Osteocyte (in vitro differentiated cells): ENCODE data around the gene BCAR1. TPM values are rescaled to one million over a fixed set of nuclear protein-coding genes. Genes with fewer than 3 reads are reported as not detected.
A peak's percentile ranks its signal among the peaks of the same experiment; 100 is the strongest.
"Not testable (repeated sequence)": the region's sequence is repeated elsewhere in the genome, so short reads cannot be mapped to it uniquely, and the experiment has no call there.

Experiments used
- DNase-seq: peaks from one replicate; pipeline ENCODE4 v3.0.0; 2021; ENCODE audit warnings: mixed read lengths; ENCODE audit not compliant: unreplicated experiment; ENCODE audit errors: extremely low spot score
- H3K27ac Mint-ChIP-seq: one replicate; pipeline ENCODE4 v1.8.0; 2021; ENCODE audit warnings: mild to moderate bottlenecking, mixed read lengths; ENCODE audit not compliant: unreplicated experiment
- H3K27me3 Mint-ChIP-seq: one replicate; pipeline ENCODE4 v1.8.0; 2021; ENCODE audit warnings: mixed read lengths; ENCODE audit not compliant: unreplicated experiment
- H3K36me3 Mint-ChIP-seq: one replicate; pipeline ENCODE4 v1.8.0; 2021; ENCODE audit warnings: mixed read lengths; ENCODE audit not compliant: unreplicated experiment
- H3K4me1 Mint-ChIP-seq: one replicate; pipeline ENCODE4 v1.8.0; 2021; ENCODE audit warnings: mixed read lengths; ENCODE audit not compliant: unreplicated experiment
- H3K4me3 Mint-ChIP-seq: one replicate; pipeline ENCODE4 v1.8.0; 2021; ENCODE audit warnings: mild to moderate bottlenecking, moderate library complexity, mixed read lengths; ENCODE audit not compliant: unreplicated experiment
- H3K9me3 Mint-ChIP-seq: one replicate; pipeline ENCODE4 v1.8.0; 2021; ENCODE audit warnings: mixed read lengths; ENCODE audit not compliant: unreplicated experiment
- total RNA-seq: library from RNA; stranded (reverse); gene quantifications from 2 replicates; pipeline ENCODE4 v1.2.1, GENCODE V29; 2021
- TF ChIP-seq, protein P1 (sequence below): fragments of 200-600 bp; sonication (generic); IDR thresholded peaks from 2 replicates; pipeline ENCODE4 v1.5.0; 2021; ENCODE audit warnings: antibody characterized with exemption, mild to moderate bottlenecking, moderate library complexity

The BCAR1 gene
- total RNA-seq, 1 donor from 2014 or later: 138 TPM

DNA sequence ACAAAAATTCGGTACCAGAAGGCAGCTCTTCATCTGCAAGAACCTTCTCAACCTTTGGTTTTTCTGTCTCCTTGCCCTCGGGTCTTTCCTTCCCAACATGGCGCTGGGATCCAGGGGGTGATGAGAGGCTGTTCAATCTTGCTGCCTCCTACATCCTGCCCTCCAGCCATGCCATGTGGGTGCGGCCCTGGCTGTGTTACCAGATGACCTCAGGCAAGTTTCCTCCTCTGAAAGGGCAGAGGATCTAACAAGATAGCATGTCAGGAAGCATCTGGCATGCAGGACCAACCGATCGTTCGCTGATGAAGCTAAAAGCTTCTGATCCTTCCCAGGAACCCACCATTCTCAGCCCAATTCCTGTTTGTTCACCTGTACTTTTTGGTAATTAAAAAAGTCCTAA is 36.8 kb upstream of the BCAR1 start:
- Mint-ChIP-seq H3K36me3 (peaks cover 32% of the 10 kb centered on the region), H3K4me1 (peaks cover 21% of the 10 kb centered on the region), H3K27me3 (no peaks in the 10 kb centered on the region), H3K27ac (peak overlapping the region; percentile 65), H3K4me3 (no peak overlapping the region), H3K9me3 (no peaks in the 10 kb centered on the region)
- TF ChIP-seq, protein P1, sequence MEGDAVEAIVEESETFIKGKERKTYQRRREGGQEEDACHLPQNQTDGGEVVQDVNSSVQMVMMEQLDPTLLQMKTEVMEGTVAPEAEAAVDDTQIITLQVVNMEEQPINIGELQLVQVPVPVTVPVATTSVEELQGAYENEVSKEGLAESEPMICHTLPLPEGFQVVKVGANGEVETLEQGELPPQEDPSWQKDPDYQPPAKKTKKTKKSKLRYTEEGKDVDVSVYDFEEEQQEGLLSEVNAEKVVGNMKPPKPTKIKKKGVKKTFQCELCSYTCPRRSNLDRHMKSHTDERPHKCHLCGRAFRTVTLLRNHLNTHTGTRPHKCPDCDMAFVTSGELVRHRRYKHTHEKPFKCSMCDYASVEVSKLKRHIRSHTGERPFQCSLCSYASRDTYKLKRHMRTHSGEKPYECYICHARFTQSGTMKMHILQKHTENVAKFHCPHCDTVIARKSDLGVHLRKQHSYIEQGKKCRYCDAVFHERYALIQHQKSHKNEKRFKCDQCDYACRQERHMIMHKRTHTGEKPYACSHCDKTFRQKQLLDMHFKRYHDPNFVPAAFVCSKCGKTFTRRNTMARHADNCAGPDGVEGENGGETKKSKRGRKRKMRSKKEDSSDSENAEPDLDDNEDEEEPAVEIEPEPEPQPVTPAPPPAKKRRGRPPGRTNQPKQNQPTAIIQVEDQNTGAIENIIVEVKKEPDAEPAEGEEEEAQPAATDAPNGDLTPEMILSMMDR: no peak
- no peak for DNase-seq

DNA sequence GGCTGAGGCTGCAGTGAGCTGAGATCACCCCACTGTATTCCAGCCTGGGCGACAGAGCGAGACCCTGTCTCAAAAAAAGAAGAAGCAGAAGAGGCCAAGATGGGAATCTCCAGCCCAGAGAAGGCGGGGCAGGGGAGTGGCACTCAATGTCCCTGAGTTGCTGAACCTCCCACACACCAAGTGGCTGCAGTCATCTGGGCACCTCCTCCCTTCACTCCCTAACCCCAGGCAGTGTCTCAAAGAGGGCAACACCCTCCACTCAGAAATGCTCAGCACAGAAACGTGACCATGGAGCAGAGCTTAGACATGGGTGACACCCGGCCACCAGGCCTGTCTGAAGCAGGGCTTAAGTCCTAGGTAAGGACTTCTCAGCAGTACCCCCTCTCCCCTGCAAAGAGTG is 36.3 kb upstream of the BCAR1 start:
- H3K27ac Mint-ChIP-seq: no peak overlapping the region
- peaks cover 21% of the 10 kb centered on the region for H3K4me1 Mint-ChIP-seq
- H3K27me3 Mint-ChIP-seq: no peaks in the 10 kb centered on the region
- no peak overlapping the region for H3K4me3 Mint-ChIP-seq
- H3K9me3 Mint-ChIP-seq: no peaks in the 10 kb centered on the region
- H3K36me3 Mint-ChIP-seq: peaks cover 30% of the 10 kb centered on the region
- DNase-seq: no peak
- TF ChIP-seq, protein P1: no peak

DNA sequence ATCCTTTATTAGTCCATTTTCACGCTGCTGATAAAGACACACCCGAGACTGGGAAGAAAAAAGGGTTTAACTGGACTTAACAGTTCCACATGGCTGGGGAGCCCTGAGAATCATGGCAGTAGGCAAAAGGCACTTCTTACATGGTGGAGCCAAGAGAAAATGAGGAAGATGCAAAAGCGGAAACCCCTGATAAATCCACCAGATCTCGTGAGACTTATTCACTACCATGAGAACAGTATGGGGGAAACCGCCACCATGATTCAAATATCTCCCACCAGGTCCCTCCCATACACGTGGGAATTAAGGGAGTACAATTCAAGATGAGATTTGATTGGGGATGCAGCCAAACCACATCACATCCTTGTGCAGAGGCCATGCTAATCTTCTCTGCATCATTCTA is 35.0 kb upstream of the BCAR1 start:
- Mint-ChIP-seq H3K4me1 (peaks cover 21% of the 10 kb centered on the region), H3K9me3 (no peaks in the 10 kb centered on the region), H3K27me3 (no peaks in the 10 kb centered on the region), H3K36me3 (peaks cover 21% of the 10 kb centered on the region), H3K27ac (no peak overlapping the region), H3K4me3 (no peak overlapping the region)
- TF ChIP-seq, protein P1: no peak
- no peak for DNase-seq

DNA sequence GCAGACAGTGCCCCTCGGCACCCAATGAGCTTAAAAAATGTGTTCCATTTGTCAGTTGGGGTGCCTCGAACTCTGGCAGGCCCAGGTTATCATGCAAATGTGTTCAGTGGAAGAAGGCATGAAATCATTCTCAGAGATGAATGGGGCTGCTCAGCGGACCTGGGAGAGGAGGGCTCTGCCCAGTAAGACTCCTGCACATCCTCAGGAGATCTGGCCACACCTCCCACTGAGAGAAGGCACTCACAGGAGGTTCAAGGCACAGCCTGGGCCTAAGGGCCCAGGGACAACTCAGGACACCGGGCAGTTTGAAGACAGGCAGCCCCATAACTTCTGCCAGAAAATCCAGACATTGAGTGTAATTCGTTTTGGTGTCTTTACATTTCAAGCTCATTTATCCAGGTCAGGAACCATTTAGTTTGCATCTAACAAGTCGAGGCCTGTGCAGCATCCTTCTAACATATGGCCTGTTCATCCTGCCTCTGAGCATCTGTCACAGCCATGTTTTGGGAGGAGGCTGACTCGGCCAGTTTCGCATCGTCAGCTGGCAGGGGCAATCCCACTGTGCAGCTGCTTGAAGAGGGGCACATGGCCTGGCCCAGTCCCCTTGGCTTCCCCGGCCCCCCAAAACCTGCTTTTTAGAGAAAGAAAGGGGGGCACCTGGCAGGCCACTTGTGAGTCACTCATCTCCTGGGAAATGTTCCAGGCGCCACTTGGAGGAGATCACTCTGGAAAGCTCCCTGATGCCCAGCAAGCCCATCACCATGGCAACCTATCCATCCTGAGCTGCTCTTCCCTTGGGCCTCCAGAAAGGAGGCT is 31.2 kb upstream of the BCAR1 start:
- peaks cover 11% of the 10 kb centered on the region for H3K36me3 Mint-ChIP-seq
- no peaks in the 10 kb centered on the region for H3K27me3 Mint-ChIP-seq
- H3K27ac Mint-ChIP-seq: no peak overlapping the region
- no peaks in the 10 kb centered on the region for H3K9me3 Mint-ChIP-seq
- H3K4me1 Mint-ChIP-seq: peaks cover 25% of the 10 kb centered on the region
- no peak for DNase-seq
- TF ChIP-seq, protein P1: no peak
- H3K4me3 Mint-ChIP-seq: no peak overlapping the region

DNA sequence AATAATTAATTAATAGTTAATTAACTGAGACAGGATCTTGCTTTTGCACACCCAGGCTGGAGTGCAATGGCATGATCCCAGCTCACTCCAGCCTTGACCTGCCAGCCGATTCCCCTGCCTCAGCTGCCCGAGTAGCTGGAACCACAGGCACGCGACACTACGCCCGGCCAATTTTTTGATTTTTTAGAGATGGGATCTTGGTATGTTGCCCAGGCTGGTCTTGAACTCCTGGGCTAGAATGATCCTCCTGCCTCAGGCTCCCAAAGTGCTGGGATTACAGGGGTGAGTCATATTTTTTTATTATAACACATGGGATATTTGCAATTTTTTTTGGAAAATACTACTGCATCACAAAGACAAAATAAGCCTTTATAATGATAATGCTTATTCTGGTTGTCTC is 30.4 kb upstream of the BCAR1 start:
- no peaks in the 10 kb centered on the region for H3K27me3 Mint-ChIP-seq
- H3K4me3 Mint-ChIP-seq: no peak overlapping the region
- H3K27ac Mint-ChIP-seq: no peak overlapping the region
- H3K36me3 Mint-ChIP-seq: peaks cover 11% of the 10 kb centered on the region
- H3K9me3 Mint-ChIP-seq: no peaks in the 10 kb centered on the region
- H3K4me1 Mint-ChIP-seq: peaks cover 22% of the 10 kb centered on the region
- TF ChIP-seq, protein P1: no peak
- no peak for DNase-seq

DNA sequence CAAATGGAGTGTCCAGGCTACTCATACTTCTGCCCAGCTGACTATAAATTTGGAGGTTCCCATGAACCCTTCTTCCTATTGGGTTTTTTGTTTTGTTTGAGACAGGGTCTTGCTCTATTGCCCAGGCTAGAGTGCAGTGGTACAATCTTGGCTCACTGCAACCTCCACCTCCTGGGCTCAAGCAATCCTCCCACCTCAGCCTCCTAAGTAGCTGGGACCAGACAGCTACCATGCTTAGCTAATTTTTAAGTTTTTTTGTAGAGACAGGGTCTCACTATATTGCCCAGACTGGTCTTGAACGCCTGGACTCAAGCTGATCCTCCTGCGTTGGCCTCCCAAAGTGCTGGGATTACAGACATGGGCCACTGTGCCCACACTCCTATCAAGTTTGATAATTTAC is 29.6 kb upstream of the BCAR1 start:
- H3K4me3 Mint-ChIP-seq: not testable (repeated sequence)
- H3K4me1 Mint-ChIP-seq: peaks cover 22% of the 10 kb centered on the region

More for the DNA sequence above, 29.6 kb upstream of the BCAR1 start:
- H3K9me3 Mint-ChIP-seq, H3K27ac Mint-ChIP-seq, H3K36me3 Mint-ChIP-seq, DNase-seq, H3K27me3 Mint-ChIP-seq: not testable (repeated sequence)
